SW480 (cell line): Measurements from ENCODE around the gene SHE.
"Not testable (repeated sequence)": the region's sequence is repeated elsewhere in the genome, so short reads cannot be mapped to it uniquely, and the experiment has no call there.

ENCODE experiments used
- DNase-seq: peaks from one replicate; pipeline ENCODE4 v3.0.0-alpha.2; 2016; ENCODE audit warnings: low spot score

SHE gene

DNA sequence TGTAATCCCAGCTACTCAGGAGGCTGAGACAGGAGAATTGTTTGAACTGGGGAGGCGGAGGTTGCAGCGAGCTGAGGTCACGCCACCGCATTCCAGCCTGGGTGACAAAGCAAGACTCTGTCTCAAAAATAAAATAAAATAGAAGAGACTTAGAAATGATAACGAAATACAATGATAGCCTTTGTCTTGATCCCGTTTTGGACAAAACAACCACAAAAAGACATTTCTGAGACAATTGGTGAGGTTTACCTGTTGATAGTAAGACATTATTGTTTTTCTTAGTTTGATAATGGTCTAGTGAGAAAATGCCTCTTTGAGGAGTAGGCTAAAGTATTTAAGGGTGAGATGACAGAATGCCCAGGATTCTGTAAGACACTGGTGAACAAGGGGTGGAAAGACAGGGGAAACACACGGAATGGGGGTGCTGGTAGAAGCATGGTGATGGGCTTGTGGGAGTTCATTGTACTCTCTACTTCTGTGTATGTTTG, 11.9 kb upstream of the SHE start:
- no peak for DNase-seq

DNA sequence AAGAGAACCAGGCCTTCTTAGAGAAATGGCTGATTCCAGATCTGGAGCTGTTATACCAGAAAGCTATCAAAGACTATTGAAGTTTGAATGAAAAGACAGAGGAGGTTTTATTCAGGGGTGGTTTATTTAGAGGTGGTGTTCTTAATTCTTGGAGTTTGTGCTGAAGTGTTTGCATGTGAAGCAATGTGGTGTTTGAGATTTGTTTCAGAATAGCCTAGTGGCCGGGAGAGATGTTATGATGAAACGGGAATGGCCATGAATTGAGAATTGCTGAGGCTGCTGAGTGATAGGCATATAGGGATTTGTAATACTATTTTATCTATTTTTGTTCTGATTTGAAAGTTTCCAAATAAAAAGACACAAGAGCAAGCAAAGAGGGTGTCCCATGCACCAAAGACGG, 10.5 kb upstream of the SHE start:
- DNase-seq = no peak

DNA sequence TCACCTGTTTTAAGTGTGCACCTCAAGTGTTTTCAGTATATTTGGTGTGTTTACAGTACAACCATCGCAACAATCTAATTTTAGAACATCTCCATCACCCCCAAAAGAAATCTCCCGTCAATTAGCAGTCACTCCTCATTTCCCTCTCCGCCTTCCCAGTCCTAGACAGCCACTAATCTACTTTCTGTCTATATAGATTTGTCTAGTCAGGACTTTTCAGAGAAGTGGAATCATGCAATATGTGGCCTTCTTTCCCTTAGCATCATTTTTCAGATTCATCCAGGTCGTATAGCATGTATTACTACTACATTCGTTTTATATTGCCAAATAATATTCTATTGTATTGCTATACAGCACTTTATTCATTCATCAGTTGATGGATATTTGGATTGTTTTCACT, 1.7 kb upstream of the SHE start:
- no peak for DNase-seq

DNA sequence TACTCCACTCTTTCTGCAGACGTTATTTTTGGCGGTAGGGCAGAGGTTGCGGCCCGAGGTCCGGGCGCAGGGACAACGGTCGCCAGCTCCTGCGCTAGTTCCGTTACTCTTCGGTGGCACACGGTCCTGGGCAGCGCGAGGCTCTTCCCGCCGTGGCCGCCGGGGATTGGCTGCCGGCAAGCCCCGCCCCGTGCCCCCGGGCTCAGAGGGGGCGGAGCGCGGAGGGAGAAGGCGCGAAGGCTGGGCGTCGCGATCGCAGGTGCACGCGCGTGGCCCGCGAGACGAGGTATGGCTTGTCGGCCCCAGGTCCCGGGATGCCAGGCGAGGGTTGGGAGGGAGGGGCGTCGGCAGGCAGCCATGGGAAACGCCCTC, 518 bp upstream of the SHE start:
- no peak for DNase-seq

DNA sequence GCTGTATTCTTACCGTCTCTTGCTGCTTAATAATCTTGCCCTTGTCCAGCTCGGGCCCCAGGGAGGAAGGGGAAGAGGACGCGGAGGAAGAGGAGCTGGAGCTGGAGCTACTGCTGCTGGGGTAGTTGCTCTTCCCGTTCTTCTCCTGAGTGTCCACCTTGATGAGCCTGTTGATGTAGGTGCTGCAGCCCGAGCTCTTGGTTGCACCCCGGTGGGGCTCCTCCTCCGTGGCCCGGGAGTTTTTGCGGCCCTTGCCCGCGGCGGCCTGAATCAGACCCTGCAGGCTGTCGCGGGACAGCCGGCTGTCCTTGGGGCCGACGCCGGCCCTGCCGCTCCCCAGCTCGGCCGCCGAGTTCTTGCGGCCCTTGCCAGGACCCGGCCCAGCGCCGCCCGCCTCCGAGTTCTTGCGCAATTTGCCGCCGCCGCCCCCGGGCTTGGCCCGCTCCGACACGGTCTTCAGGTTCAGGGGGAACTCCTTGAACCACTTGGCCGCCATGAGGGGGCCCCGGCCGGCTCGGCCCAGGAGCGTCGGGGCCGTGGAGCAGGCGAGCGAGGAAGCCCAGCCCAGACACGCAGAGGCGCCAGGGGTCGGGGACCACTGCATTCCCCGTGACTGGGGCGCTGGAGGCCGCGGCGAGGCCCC, 668 bp downstream of the SHE start:
- DNase-seq = no peak

DNA sequence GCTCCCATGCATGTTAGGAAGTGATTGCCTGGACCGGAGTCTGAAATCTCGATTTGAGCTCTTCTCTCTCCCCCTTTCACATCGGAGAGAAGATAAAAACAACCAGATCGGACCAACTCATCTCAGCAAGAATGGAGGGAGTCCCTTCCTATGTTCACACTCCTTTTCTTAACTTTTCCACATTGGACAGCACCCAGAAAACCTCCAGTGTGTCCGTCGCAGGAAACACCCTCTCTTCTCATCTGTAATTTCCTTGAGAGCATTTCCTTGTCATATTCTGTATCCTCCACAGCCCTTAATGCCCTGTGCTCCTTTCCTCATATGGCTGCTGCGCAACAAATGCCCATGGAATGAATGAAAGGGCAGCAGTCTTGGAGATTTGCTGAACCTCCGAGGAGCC, 1.7 kb downstream of the SHE start:
- no peak for DNase-seq

DNA sequence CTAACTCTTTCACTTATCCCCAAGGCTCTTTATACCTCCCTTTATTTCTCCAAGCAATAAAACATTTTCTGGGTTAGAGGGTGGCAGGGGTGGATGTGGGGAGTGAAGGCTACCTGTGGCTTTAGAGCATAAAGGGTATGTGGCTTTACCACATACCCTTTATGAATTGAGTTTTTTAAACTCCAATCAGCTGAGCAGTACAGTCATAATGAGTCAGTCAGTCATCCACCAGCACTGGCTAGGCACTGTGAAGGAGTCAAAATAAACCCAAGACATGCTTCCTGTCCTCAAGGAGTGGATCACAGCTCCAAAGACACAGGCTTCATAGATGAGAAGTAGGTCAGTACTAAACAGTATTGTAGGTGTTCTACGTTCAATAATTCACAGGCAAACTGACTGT, 2.8 kb downstream of the SHE start:
- no peak for DNase-seq

DNA sequence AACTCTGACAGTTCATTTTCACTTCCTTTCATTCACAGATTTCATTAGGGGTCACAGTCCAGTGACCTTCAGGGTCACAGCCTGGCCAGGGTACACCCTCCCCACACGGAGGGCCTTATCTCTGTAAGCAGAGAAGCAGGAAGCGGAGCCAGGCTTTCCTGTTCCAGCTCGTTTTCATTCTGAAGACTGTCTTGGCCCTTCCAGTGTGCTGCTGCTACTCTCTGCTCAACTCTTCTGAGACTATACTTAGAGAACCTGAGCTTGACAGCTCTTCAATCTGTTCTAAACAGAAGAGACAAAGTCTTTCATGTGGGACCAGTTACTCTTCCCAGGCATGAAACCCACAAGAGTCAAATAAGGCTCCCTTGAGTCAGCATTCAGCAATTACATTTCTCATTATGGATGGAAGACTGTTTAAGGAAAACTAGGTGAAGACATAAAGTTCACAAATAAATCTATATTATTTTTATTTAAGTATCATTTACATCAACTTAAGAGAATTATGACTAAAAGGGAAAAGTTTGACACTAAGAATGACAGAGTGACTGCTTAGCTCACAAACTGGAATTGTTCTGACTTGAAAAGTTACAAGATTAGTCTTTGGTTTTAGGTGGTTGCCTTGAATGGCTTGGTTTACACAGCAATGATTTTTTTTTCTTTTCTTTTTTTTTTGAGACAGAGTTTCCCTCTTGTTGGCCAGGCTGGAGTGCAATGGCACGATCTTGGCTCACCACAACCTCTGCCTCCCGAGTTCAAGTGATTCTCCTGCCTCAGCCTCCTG, 5.0 kb downstream of the SHE start:
- no peak for DNase-seq

DNA sequence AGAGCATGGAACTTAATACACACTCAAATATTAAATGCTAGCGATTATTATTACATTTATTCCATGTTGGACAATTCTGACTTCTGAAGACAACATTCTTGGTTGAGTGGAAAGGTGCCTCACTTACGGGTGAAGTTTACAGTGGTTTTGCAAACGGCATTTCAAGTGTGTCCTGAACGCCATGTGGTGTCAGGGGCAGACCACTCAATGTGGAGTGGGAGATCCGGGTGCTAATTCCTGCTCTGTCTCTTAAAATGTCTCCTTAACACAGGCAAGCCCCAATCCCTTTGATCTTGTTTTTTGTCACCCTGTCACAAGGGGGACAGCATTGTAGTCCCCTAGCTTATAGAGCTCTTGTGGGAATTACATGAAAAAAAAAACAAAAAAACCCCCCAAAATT, 5.8 kb downstream of the SHE start:
- DNase-seq = no peak

DNA sequence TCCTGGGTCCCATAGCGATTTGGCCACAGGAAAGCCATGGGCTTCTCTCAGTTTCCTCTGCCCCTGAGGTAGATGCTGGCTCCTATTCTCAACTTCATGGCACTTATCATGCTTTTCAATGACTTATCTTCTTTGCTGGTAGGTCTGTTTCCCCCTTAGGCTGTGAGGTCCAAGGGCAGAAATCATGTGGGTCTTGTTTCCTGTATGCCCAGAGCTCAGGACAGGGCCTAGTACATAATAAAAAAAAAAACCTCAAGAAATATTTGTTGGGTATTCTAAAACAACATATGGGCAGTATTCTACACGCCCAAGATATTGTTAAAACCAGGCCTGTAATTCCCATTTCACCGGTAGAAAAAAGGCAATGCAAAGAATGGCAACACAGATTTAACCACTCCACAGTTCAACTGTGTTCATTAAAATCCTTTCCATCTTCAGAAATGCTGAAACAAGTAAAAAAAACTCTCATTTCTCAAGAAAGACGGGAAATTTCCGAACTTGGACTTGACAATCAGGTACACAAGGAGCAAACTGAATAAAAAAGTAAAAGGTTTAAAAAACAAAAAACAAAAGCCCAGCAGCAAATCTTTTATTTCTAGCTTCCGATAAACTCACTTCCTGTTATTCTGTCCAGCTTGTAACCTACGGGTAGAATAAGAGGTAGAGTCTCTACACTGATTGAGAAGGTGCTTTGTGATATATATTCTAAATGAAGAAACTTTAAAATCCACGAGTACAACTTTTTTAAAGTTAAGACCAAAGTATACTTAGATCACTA, 6.5 kb downstream of the SHE start:
- DNase-seq = no peak

DNA sequence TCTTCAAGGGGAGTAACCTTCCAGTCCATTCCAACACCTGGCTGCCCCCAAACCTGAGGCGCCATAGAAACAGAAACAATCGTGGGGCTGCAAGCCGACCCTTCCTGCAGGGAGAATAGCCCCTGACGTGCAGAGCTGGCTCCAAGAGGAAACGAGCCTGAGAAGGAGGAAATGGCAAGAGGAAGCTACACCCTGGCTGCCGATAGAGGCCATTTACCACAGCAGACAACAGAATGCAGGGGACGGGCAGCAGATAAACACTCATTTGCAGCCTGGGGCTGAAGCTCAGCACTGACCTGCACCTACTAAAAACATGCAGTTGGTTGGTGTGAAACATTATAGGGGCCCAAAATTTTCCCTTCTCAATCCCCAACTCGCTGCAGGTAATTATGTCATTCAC, 8.9 kb downstream of the SHE start:
- no peak for DNase-seq

DNA sequence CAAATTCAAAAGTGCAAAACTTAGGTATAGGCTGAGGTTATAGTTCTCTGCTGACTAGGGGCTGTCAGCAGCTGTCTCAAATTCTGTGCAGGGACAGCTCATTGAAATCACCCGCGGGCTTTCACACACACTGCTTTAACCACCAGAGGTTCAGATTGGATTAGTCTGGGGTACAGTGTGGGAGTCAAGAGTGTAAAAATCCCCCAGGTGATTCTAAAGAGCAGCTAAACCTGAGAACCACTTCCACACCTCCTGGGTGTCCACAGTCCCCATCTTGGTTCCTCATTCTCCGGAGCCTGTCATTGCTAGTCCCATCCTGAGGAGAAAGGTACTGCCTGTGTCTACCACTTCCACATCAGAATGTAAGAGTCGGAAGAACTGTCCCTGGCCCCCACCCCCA, 10.1 kb downstream of the SHE start:
- DNase-seq = no peak

DNA sequence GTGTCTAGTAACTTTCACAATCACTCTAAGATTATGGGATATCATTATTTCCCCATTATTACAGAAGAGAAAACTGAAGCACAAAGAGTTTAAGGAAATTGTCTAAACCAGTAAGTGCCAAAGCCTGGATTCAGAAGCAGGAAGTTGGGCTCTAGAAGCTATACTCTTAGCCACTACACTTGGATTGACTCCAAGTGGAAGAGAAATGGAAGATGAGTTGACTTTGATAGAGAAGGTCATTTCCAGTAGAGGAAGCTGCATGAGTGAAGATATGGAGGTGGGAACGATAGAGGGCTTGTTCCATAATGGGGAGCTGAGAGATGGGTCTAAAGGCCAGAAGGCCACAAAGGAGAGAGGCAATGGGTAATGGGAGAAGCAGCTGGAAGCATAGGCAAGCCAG, 11.9 kb downstream of the SHE start:
- DNase-seq = no peak

DNA sequence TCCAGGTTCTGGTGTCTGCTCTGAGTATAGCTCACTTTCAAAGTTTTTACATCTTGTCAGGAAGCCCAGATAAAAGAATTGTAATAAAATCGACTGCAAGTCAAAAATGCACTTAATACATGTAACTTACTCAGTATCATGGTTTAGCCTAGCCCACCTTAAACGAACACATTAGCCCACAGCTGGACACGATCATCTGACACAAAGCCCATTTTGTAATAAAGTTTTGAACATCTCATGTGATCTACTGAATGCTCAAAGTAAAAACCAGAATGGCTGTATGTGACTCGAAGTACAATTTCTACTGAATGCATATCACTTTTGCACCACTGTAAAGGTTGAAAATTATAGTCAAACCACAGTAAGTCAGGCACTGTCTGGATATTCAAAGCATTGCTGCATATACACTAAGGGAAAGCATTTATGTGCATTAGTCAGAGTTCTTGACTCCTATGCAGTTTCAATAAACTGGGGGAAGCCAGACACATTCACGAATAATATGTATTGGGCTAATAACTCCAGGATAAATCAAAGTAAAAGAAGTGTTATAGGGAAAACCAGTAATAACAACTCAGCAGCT, 12.4 kb downstream of the SHE start:
- DNase-seq = no peak

DNA sequence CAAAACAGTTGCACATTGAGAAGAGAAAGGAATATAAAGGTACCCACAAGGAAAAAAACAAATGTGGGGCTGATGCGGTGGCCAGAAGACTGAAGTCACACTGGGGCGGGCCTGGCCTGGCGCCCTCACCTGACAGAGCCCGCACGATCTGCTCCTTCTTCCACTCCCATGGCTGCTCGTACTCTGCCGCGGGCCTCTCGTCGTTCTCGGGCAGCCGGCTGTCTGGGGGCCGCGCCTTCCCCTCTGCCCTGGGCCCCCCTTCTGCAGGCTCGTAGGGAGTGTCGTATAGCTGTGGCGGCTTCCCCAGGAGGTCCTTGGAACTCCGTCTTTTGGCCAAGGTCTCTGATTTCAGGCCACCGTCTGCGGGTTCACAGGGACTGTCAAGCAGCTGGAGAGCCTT, 13.3 kb downstream of the SHE start:
- no peak for DNase-seq

DNA sequence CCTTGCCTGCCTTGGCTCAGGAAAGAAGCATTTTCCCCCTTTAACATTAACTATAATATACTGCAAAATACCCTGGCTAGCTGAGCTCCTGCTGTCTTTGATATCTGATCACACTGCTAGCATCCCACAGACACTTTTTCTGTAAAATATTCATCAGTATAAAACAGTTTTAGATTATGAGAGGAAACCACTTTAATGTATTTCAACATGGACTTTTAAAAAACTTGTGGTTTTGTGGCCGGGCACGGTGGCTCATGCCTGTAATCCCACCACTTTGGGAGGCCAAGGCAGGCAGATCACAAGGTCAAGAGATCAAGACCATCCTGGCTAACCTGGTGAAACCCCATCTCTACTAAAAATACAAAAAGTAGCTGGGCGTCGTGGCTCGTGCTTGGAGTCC, 15.5 kb downstream of the SHE start:
- not testable (repeated sequence) for DNase-seq

DNA sequence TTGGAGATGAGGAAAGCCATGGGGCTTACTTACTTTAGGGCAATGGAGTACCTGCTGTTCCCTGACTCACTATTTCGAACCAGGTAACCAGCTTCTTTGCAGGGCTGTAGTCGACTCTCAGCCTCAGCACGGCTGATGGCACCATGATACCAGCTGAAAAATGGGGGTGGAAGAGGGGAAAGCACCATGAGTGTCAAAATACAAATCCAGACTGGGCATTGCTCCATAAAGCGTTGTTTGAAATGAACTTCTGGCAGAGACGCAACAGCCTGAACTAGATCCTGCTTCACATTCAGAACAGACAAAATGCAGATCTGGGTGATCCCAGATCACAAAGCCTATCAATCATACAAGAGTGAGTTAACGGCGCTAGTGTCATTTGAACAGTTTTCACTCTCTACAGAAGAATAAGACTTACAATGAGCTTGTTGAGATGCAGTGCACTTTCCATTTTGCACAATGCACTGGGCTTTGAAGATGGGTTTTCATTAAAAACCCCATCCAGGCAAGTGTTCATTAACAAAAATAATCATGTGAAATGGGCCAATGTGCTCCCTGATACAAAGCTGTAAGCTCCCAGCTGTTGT, 16.2 kb downstream of the SHE start:
- DNase-seq = no peak

DNA sequence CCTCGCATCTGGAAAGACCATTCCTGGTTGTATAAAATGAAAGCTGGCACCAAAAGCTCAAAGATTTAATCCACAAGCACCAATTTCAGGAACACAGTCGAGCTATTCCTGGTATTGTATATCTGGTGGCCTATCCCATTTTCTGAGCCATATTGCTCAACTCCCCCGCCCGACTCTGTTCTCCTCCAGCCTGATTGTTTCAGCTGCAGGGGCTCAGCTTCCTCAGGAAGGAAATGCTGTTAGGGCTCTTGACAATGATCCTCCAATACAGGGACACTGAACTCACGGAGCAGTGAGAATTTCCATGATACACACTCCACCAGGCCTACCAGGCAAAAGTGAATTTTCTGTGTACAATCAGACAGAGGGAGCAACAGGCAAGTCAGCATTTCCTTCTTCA, 17.1 kb downstream of the SHE start:
- DNase-seq = no peak

DNA sequence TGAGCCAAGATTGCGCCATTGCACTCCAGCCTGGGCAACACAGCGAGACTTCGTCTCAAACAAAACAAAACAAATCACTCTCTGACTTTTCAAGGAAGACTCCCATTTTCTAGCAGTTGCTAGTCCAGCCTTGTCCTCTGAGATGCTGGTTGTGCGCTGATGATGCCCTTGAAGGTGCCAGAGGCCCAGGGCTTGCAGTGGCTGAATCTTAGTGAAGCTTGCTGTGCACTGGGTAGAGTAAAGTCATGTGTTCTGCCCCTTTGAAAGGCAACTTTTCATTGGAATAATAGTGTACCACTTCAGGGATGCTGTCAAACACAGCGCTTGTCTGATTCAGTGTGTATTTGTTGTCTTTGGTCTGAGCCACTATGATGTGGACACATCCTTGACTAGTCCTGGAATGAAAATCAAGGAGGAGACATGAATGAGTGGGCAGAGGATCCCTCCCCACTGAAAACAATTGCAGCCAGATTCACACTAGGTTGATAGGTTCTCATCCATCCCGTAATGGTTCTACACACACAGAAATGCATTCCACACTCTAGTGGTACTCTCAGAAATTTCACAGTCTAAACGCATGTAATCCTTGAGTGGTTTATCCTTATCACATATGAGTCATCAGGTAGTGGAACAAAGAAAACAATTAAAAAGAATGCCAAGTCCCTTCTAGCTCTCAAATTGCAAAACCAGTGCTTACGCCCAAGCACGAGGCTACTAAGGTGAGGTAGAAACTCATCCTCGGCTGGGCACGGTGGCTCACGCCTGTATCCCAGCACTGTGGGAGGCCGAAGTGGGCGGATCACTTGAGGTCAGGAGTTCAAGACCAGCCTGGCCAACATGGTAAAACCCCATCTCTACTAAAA, 18.0 kb downstream of the SHE start:
- peak; percentile 69 for DNase-seq

DNA sequence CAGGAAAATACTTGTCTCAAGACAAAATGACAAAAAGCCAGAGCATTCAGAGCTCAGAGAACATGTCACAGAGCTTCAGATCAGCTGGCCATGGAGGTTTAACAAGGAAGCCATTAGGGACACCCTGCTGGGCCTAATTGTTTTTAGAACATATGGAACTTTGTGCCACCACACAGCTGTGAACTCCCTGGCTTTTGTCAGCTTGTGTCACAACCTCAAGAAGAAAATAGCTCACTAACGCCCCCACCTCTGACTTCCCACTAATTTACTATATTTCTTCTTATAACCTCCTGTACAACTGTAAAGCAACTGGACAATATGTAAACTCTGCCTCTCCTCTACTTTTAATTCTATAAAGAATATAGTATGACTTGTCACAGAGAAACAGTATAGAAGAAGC, 21.2 kb downstream of the SHE start:
- no peak for DNase-seq

DNA sequence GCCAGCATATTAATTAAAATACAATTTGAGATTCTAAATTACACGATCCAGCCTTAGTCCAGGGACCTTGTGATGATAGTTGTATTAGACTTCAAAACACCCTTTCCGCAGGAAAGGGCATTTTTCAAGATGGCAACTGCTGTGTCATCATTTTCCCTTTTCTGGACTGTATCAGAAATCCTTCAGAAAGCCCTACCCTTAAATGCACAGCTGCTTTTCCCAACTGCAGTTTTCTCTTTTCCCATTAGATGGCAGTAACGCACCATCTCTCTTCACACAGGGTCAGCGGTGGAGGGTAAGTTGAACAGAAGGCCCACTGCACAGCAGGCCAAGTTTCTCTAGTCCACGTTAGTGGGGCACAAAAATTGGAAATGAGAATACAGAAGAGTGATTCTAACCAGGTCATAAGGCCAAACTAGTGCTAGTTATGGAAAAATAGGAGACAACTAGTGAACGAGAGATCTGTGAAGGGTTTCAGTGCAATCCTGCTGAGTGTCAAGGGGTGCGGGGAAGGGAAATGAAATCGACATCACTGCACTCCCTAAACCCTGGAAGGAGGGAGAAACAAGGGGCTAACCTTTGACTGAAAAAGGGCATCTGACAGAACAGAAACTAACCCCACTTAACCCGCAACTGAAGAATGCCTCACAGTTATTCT, 22.3 kb downstream of the SHE start:
- DNase-seq = peak; percentile 81
